ENCODE measurements around the gene ZBTB3. TPM values are rescaled to one million over a fixed set of nuclear protein-coding genes. Genes with fewer than 3 reads are reported as not detected.

The ZBTB3 gene
- total and polyA plus RNA-seq, 2 donors (not counting 3 experiments of a cell fraction or from before 2014, with no cell fraction given): 3.7 to 6.9 TPM

- Histone ChIP-seq H2AFZ (ENCODE audit: low read depth, low read length) (no peak overlapping the region), H3K9ac (replicated peaks; ENCODE audit: extremely low read depth, insufficient read depth, low read length) (no peak overlapping the region), H3K9me1 (replicated peaks; ENCODE audit: control insufficient read depth, extremely low read depth, insufficient read depth, low read length) (no peaks in the 10 kb centered on the region), H3K9me3 (replicated peaks; ENCODE audit: control insufficient read depth, insufficient read depth, low read length) (no peaks in the 10 kb centered on the region), H3K27me3 (ENCODE audit: control insufficient read depth in 2 of 2, insufficient read depth in 2 of 2, low read length in 2 of 2) (no peaks in the 10 kb centered on the region), H3K27ac (ENCODE audit: insufficient read depth, low read depth, low read length) (no peak overlapping the region), H4K20me1 (replicated peaks; ENCODE audit: control insufficient read depth, extremely low read depth, insufficient read depth, low read length) (no peaks in the 10 kb centered on the region), H3K4me1 (ENCODE audit: control insufficient read depth, extremely low read depth, insufficient read depth, low read length) (peaks cover 12% of the 10 kb centered on the region), H3K36me3 (ENCODE audit: control insufficient read depth in 2 of 2, extremely low read depth in 1 of 2, insufficient read depth in 2 of 2, low read length in 2 of 2) (peaks cover 28 to 32% of the 10 kb centered on the region in 2 experiments), H3K4me3 (replicated peaks in 1 of 3; ENCODE audit: insufficient read depth in 1 of 3, low read depth in 1 of 3, low read length in 3 of 3) (no peak overlapping the region), H3K79me2 (ENCODE audit: control insufficient read depth, insufficient read depth, low read length) (peaks cover 13% of the 10 kb centered on the region), H3K4me2 (ENCODE audit: insufficient read depth, low read length) (no peak overlapping the region)
- BruUV-seq (replicated peaks): no TSS peak
- dilution Hi-C loops (cut with MboI; ENCODE audit: extremely low pct_ligation_motif_present, low sequenced_read_pairs) (no loop called here), intact Hi-C loops (cut with micrococcal nuclease) (no loop called here)
- POLR2A ChIA-PET: interaction anchor here (0.6 to 1.0 kb wide), 2 partner anchors 14 to 111 kb away, joined by 4 to 5 read pairs; partner anchors contain the start of genes HNRNPUL2 and MTA2
- TF ChIP-seq MAX (IDR thresholded peaks at IDR 0.05; ENCODE audit: insufficient read depth, insufficient read length) (no peak), FOS (IDR thresholded peaks at IDR 0.05; ENCODE audit: borderline replicate concordance, insufficient read depth, low read length) (no peak), EZH2 (IDR thresholded peaks at IDR 0.05; ENCODE audit: borderline replicate concordance, low read depth, low read length, severe bottlenecking) (no peak), MYC (IDR thresholded peaks at IDR 0.05; ENCODE audit: low read depth, low read length) (no peak), CTCF (IDR thresholded peaks at IDR 0.05; ENCODE audit: extremely low read depth in 1 of 2, insufficient read depth in 1 of 2, low read depth in 1 of 2, low read length in 2 of 2) (no peak), JUN (IDR thresholded peaks at IDR 0.05; ENCODE audit: borderline replicate concordance, insufficient read depth, insufficient read length, low read depth) (no peak), POLR2A (IDR thresholded peaks at IDR 0.05; ENCODE audit: low read depth, low read length) (no peak)
- DNase-seq (ENCODE audit: low read depth, low spot score): no peak
- CTCF ChIA-PET: no interaction called here
- no peak for FAIRE-seq
Observed at GRCh38 chr11:62712276-62712812, 41.6 kb downstream of the ZBTB3 start.
